Measurements from ENCODE around the gene ARHGAP23. TPM values are rescaled to one million over a fixed set of nuclear protein-coding genes. Genes with fewer than 3 reads are reported as not detected.

Gene ARHGAP23
- total and polyA plus RNA-seq, 10 of the 15 experiments (the other 5 are each of a cell fraction or from before 2014, with no cell fraction given): 0.23 to 5.8 (median 2.1) TPM

GRCh38 chr17:38447502-38448085 lies 19.3 kb downstream of the ARHGAP23 start:
- no peak for DNase-seq (ENCODE audit: low read depth, low spot score)
- Histone ChIP-seq H3K4me1 (ENCODE audit: control insufficient read depth, insufficient read depth, low read length) (peaks cover 16% of the 10 kb centered on the region), H3K9ac (ENCODE audit: control insufficient read depth, insufficient read depth, low read length) (no peak overlapping the region), H3K27me3 (replicated peaks in 1 of 2; ENCODE audit: control insufficient read depth in 2 of 2, insufficient read depth in 2 of 2, low read length in 1 of 2) (peaks cover 0 to 1% of the 10 kb centered on the region in 2 experiments; a peak in 2 of 4 replicates), H3K36me3 (ENCODE audit: control insufficient read depth in 2 of 2, insufficient read depth in 2 of 2, low read length in 1 of 2) (no peaks in the 10 kb centered on the region), H3K4me2 (ENCODE audit: control insufficient read depth, insufficient read depth) (no peak overlapping the region), H3K79me2 (ENCODE audit: control insufficient read depth, insufficient read depth, low read length) (no peaks in the 10 kb centered on the region), H4K20me1 (ENCODE audit: control insufficient read depth, insufficient read depth) (no peaks in the 10 kb centered on the region), H3K27ac (ENCODE audit: control insufficient read depth, insufficient read depth) (no peak overlapping the region), H3K9me3 (replicated peaks; ENCODE audit: control insufficient read depth, insufficient read depth, low read length) (no peaks in the 10 kb centered on the region), H2AFZ (ENCODE audit: control insufficient read depth, low read depth, low read length) (no peak overlapping the region), H3K4me3 (no peak overlapping the region)
- ATAC-seq: no peak
- intact Hi-C loops (cut with micrococcal nuclease; ENCODE audit: unreplicated experiment) (no loop called here), in situ Hi-C loops (cut with MboI) (no loop called here)
- SMC1A ChIA-PET (ENCODE audit: uncharacterized antibody, unreplicated experiment): interaction anchor here (1.0 kb wide), 1 partner anchor 23 kb away, joined by 3 read pairs; no protein-coding TSS in a partner anchor
- POLR2A ChIA-PET: interaction anchor here (0.6 kb wide), 1 partner anchor 62 kb away, joined by 6 read pairs; no protein-coding TSS in a partner anchor
- 39% methylated on average over 2 of the region's 2 CpGs for WGBS (ENCODE audit: insufficient coverage, insufficient replicate concordance, low lambda C conversion rate, missing lambda C conversion rate)
- FAIRE-seq: no peak
- CTCF ChIA-PET: no interaction called here
- RAD21 ChIA-PET (ENCODE audit: unreplicated experiment): no interaction called here
- BruUV-seq (replicated peaks): no TSS peak
- TF ChIP-seq HSF1 (IDR thresholded peaks at IDR 0.05; ENCODE audit: low read depth, low read length) (no peak), TCF12 (IDR thresholded peaks at IDR 0.05; ENCODE audit: low read depth, low read length) (no peak), CREB1 (IDR thresholded peaks at IDR 0.05; ENCODE audit: low read depth) (no peak), STAT1 (conservative IDR thresholded peaks at IDR 0.05) (no peak), SP1 (IDR thresholded peaks at IDR 0.05; ENCODE audit: low read depth, low read length) (no peak), ZZZ3 (IDR thresholded peaks at IDR 0.05; ENCODE audit: control insufficient read depth, insufficient read length, low read depth) (no peak), ZBTB4 (CRISPR knock-in tag; IDR thresholded peaks at IDR 0.05) (no peak), USF2 (IDR thresholded peaks at IDR 0.05; ENCODE audit: borderline replicate concordance, low read depth, low read length) (no peak), JUNB (IDR thresholded peaks at IDR 0.05) (no peak), ZNF384 (IDR thresholded peaks at IDR 0.05; ENCODE audit: borderline replicate concordance, low read depth, low read length) (no peak), EGR1 (IDR thresholded peaks at IDR 0.05; ENCODE audit: borderline replicate concordance in 1 of 2, low read depth in 2 of 2, low read length in 2 of 2) (no peak), CTCF (IDR thresholded peaks at IDR 0.05 in 2 of 3, conservative IDR thresholded peaks at IDR 0.05 in 1 of 3; ENCODE audit: control insufficient read depth in 2 of 3, extremely low read depth in 1 of 3, insufficient read depth in 1 of 3, low read depth in 3 of 3, low read length in 3 of 3) (no peak), NFXL1 (IDR thresholded peaks at IDR 0.05; ENCODE audit: borderline replicate concordance) (no peak), ZNF274 (IDR thresholded peaks at IDR 0.05; ENCODE audit: insufficient read depth, insufficient read length) (no peak), BCL11A (IDR thresholded peaks at IDR 0.05; ENCODE audit: low read depth, low read length) (no peak)
